CD4-positive, alpha-beta T cell treated with Interleukin-15 for 1 hour (primary cell): ENCODE data around the gene WFIKKN2.

Experiments used
- DNase-seq: peaks from one replicate; pipeline ENCODE4 v3.0.0-alpha.2; 2020

The WFIKKN2 gene

GRCh38 chr17:50882851-50883250, 47.5 kb downstream of the WFIKKN2 start:
- DNase-seq, result no peak

GRCh38 chr17:50883850-50884438, 48.6 kb downstream of the WFIKKN2 start:
- DNase-seq, result peak; percentile 36

GRCh38 chr17:50884439-50885311, 49.3 kb downstream of the WFIKKN2 start:
- DNase-seq, result no peak

- DNase-seq, result no peak
These were observed 52.4 kb downstream of the WFIKKN2 start for GRCh38 chr17:50887705-50888245.

GRCh38 chr17:50889528-50890118, 54.2 kb downstream of the WFIKKN2 start:
- no peak for DNase-seq

GRCh38 chr17:50890675-50891516, 55.5 kb downstream of the WFIKKN2 start:
- no peak for DNase-seq

- DNase-seq, result no peak
These were observed 56.2 kb downstream of the WFIKKN2 start for GRCh38 chr17:50891577-50891989.
